CD4-positive, alpha-beta T cell (primary cell): ENCODE data around the gene OR10X1. TPM values are rescaled to one million over a fixed set of nuclear protein-coding genes. Genes with fewer than 3 reads are reported as not detected.

Experiments
- ATAC-seq: fragments of 200-7000 bp; cut with Tn5 transposase; one replicate; pipeline ENCODE4 v1.10.0; 2022; ENCODE audit warnings: mild to moderate bottlenecking; ENCODE audit not compliant: poor library complexity
- CTCF ChIA-PET: fragments of 350-600 bp; sonication (Branson Sonifier 250); formaldehyde crosslinking; loops from one replicate; lab custom pipeline; 2021; ENCODE audit warnings: antibody characterized with exemption, inconsistent platforms; lab: Charles Lee
- POLR2A ChIA-PET: fragments of 350-600 bp; sonication (Branson Sonifier 250); formaldehyde crosslinking; loops from one replicate; lab custom pipeline; 2021; ENCODE audit warnings: antibody characterized with exemption, inconsistent platforms; lab: Charles Lee
- DNase-seq, 14 experiments: peaks; one replicate each; pipeline ENCODE4 v3.0.0-alpha.2; 2013 to 2020; ENCODE audit warnings: mixed read lengths in 2 of 14
- H3K27ac ChIP-seq, 2 donors: one replicate each; pipeline versions ENCODE4 v1.5.1 to v1.7.0; 2013; ENCODE audit warnings: low read length in 2 of 2, low read depth in 1 of 2, mild to moderate bottlenecking in 1 of 2
- H3K27me3 ChIP-seq, 2 experiments: 1 replicate in 1 of 2; 2 replicates in 1 of 2; pipeline versions ENCODE4 v1.6.1 to v1.7.0; 2013; ENCODE audit warnings: low read length in 2 of 2, control low read depth in 1 of 2, mild to moderate bottlenecking in 1 of 2, moderate library complexity in 1 of 2; ENCODE audit not compliant: insufficient read depth in 2 of 2, control insufficient read depth in 1 of 2
- H3K36me3 ChIP-seq: one replicate; pipeline ENCODE4 v1.6.1; 2013; ENCODE audit warnings: low read length, control low read depth; ENCODE audit not compliant: insufficient read depth
- H3K4me1 ChIP-seq: one replicate; pipeline ENCODE4 v1.6.1; 2013; ENCODE audit warnings: low read length, control low read depth; ENCODE audit not compliant: insufficient read depth
- H3K4me3 ChIP-seq: one replicate; pipeline ENCODE4 v1.5.1; 2013; ENCODE audit warnings: mild to moderate bottlenecking, low read length, moderate library complexity
- H3K9me3 ChIP-seq, 2 experiments: 1 replicate in 1 of 2; 2 replicates in 1 of 2; pipeline versions ENCODE4 v1.6.1 to v1.7.0; 2013; ENCODE audit warnings: low read length in 2 of 2, mild to moderate bottlenecking in 2 of 2, control low read depth in 1 of 2, moderate library complexity in 1 of 2; ENCODE audit not compliant: control insufficient read depth in 1 of 2, insufficient read depth in 1 of 2
- H3K27ac Mint-ChIP-seq: one replicate; pipeline ENCODE4 v1.8.0; 2020; ENCODE audit warnings: mixed read lengths
- H3K27me3 Mint-ChIP-seq: one replicate; pipeline ENCODE4 v1.8.0; 2021; ENCODE audit warnings: mixed read lengths
- H3K36me3 Mint-ChIP-seq: one replicate; pipeline ENCODE4 v1.8.0; 2021; ENCODE audit warnings: low read depth, mixed read lengths
- H3K4me1 Mint-ChIP-seq: one replicate; pipeline ENCODE4 v1.8.0; 2021; ENCODE audit warnings: low read depth, mixed read lengths
- H3K4me3 Mint-ChIP-seq: one replicate; pipeline ENCODE4 v1.8.0; 2020; ENCODE audit warnings: mild to moderate bottlenecking, mixed read lengths
- H3K9me3 Mint-ChIP-seq: one replicate; pipeline ENCODE4 v1.8.0; 2020; ENCODE audit warnings: mixed read lengths
- intact Hi-C, 2 experiments: fragments of 100-400 bp; cut with DNase I in 1 of 2; cut with micrococcal nuclease in 1 of 2; formaldehyde crosslinking; loops; one replicate each; pipeline versions ENCODE4 v1.15.1 to v1.9.0; 2023 to 2025; cut with DNase I, micrococcal nuclease
- total RNA-seq, 174 experiments: library from RNA in 2 of 174; stranded (reverse) in 2 of 174; gene quantifications; one replicate each; pipeline ENCODE4 v1.2.3 and lab custom pipeline; 2021 to 2026
- TF ChIP-seq, protein P1 (sequence below): fragments of 200-600 bp; IDR thresholded peaks from one replicate; pipeline ENCODE4 v1.8.0; 2022; ENCODE audit warnings: antibody characterized with exemption, mild to moderate bottlenecking

Gene OR10X1
- total RNA-seq, 2 experiments from 2014 or later, result not detected

DNA sequence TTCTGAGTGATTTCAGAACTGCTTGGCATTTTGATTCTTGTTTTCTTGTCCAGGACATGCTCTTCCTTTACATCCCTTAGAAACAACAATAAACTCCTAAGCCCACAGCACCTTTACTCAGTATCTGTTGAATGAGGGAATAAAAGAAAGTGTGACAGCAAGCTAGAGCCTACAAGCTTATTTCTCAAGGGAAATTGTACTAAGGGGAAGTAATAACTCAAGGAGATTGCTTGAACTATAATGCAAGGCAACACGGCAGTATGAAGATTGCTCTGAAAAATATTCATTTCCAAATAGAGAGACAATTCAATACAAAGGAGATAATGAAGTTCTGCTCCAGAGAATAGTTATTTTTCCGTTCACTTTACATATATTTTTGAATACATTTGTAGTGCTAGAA is 15.8 kb downstream of the OR10X1 start:
- no peaks in the 10 kb centered on the region for H3K36me3 ChIP-seq
- Mint-ChIP-seq H3K4me3 (no peak overlapping the region), H3K4me1 (no peaks in the 10 kb centered on the region), H3K9me3 (peaks cover 4% of the 10 kb centered on the region), H3K27ac (no peak overlapping the region), H3K27me3 (peaks cover 45% of the 10 kb centered on the region), H3K36me3 (no peaks in the 10 kb centered on the region)
- no peak overlapping the region for H3K4me3 ChIP-seq
- CTCF ChIA-PET, result no interaction called here
- H3K27me3 ChIP-seq, result peaks cover 0 to 4% of the 10 kb centered on the region in 2 experiments
- intact Hi-C loops, result no loop called here
- TF ChIP-seq, protein P1, sequence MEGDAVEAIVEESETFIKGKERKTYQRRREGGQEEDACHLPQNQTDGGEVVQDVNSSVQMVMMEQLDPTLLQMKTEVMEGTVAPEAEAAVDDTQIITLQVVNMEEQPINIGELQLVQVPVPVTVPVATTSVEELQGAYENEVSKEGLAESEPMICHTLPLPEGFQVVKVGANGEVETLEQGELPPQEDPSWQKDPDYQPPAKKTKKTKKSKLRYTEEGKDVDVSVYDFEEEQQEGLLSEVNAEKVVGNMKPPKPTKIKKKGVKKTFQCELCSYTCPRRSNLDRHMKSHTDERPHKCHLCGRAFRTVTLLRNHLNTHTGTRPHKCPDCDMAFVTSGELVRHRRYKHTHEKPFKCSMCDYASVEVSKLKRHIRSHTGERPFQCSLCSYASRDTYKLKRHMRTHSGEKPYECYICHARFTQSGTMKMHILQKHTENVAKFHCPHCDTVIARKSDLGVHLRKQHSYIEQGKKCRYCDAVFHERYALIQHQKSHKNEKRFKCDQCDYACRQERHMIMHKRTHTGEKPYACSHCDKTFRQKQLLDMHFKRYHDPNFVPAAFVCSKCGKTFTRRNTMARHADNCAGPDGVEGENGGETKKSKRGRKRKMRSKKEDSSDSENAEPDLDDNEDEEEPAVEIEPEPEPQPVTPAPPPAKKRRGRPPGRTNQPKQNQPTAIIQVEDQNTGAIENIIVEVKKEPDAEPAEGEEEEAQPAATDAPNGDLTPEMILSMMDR, result no peak
- POLR2A ChIA-PET, result no interaction called here
- ATAC-seq (no peak), DNase-seq (no peak)
- no peaks in the 10 kb centered on the region for H3K9me3 ChIP-seq
- no peaks in the 10 kb centered on the region for H3K4me1 ChIP-seq
- H3K27ac ChIP-seq, result no peak overlapping the region

DNA sequence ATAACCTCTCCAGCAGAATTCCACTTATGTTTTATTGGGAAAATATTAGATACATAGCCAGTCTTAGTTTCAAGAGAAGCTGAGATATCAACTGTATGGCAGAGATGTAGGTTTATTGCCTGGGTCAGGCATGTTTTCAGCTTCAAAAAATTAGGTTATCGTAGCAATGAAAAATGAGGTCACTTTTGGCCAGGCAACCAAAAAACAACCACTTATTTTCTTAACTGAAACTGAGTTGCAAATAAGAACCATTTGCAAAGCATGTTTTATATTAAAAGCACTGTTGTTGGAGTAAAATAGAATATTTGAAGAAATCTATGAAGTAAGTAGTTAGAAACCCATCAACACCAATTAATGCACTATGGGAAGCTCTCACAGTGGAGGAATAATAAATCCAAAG is 20.0 kb downstream of the OR10X1 start:
- no peaks in the 10 kb centered on the region for H3K36me3 Mint-ChIP-seq
- no peak for ATAC-seq
- H3K9me3 ChIP-seq, result no peaks in the 10 kb centered on the region
- no peaks in the 10 kb centered on the region for H3K4me1 Mint-ChIP-seq
- H3K27me3 ChIP-seq, result peaks cover 0 to 4% of the 10 kb centered on the region in 2 experiments
- CTCF ChIA-PET, result interaction anchor here (1.7 kb wide), 1 partner anchor 12 kb away, joined by 3 read pairs; no protein-coding TSS in a partner anchor
- H3K36me3 ChIP-seq, result no peaks in the 10 kb centered on the region
- H3K27ac ChIP-seq, result no peak overlapping the region
- TF ChIP-seq, protein P1, result no peak
- DNase-seq, result no peak
- no peak overlapping the region for H3K4me3 ChIP-seq
- POLR2A ChIA-PET, result no interaction called here
- H3K4me1 ChIP-seq, result no peaks in the 10 kb centered on the region
- H3K27me3 Mint-ChIP-seq, result peaks cover 31% of the 10 kb centered on the region
- intact Hi-C loops, result no loop called here
- no peak overlapping the region for H3K4me3 Mint-ChIP-seq
- no peaks in the 10 kb centered on the region for H3K9me3 Mint-ChIP-seq
- H3K27ac Mint-ChIP-seq, result no peak overlapping the region

DNA sequence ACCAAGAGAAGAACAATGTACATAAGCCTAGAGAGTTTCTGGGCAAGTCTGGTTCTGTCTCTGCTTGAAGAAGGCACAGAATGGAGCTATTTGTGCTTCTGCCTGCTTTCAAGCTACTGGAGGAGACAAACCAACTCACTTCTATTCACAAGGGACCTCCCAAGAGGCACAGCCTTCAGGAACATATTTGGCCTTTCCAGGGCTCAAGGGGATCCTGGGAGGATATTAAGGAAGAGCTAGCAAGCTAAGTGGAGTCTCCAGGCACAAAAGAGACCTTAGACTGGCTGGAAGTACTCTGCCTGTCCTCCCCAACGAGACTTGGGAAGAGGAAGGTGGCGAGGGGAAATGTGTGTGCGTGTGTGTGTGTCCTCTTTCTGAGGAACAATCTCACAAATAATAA is 25.3 kb downstream of the OR10X1 start, which contains the start of gene OR6Y1:
Gene OR6Y1, minus strand, starts transcription at position 54 of the 400 bp plus-strand sequence. CDS start 6,300 bp downstream, outside the sequence.
- ATAC-seq (no peak), DNase-seq (no peak)
- no peaks in the 10 kb centered on the region for H3K4me1 ChIP-seq
- Mint-ChIP-seq H3K36me3 (no peaks in the 10 kb centered on the region), H3K9me3 (no peaks in the 10 kb centered on the region), H3K4me3 (no peak within 1 kb of the TSS), H3K27me3 (peaks cover 17% of the 10 kb centered on the region), H3K27ac (no peak within 1 kb of the TSS), H3K4me1 (no peaks in the 10 kb centered on the region)
- no peak within 1 kb of the TSS for H3K4me3 ChIP-seq
- CTCF ChIA-PET, result no interaction called here
- TF ChIP-seq, protein P1, result no peak
- no peaks in the 10 kb centered on the region for H3K9me3 ChIP-seq
- POLR2A ChIA-PET, result no interaction called here
- H3K27me3 ChIP-seq, result peaks cover 0 to 9% of the 10 kb centered on the region in 2 experiments
- H3K27ac ChIP-seq, result no peak within 1 kb of the TSS
- intact Hi-C loops, result no loop called here
- no peaks in the 10 kb centered on the region for H3K36me3 ChIP-seq
